A673 (cell line): ENCODE data around the gene SEMA4D. TPM values are rescaled to one million over a fixed set of nuclear protein-coding genes. Genes with fewer than 3 reads are reported as not detected.

Source experiments
- BruUV-seq: library from RNA; stranded (reverse); fragments of 400-500 nt; replicated peaks from 2 replicates; lab custom pipeline; 2021; lab: Mats Ljungman, UMichigan
- CTCF ChIA-PET: fragments of 300-600 bp; sonication (Branson Sonifier 250); formaldehyde crosslinking; loops from one replicate; lab custom pipeline; 2022; ENCODE audit warnings: antibody characterized with exemption; lab: Charles Lee
- POLR2A ChIA-PET: fragments of 300-600 bp; sonication (Branson Sonifier 250); formaldehyde crosslinking; loops from one replicate; lab custom pipeline; 2022; ENCODE audit warnings: antibody characterized with exemption; ENCODE audit not compliant: low non-redundant PET; lab: Charles Lee
- DNase-seq: peaks from one replicate; pipeline ENCODE4 v3.0.0-alpha.2; 2015; ENCODE audit warnings: low spot score
- H3K27ac ChIP-seq: fragments of 200-600 bp; sonication (generic); 2 replicates; pipeline ENCODE4 v1.5.1; 2016; ENCODE audit warnings: mixed run types, low read depth, mild to moderate bottlenecking, mixed read lengths, antibody characterized with exemption, low read length; ENCODE audit not compliant: poor library complexity, severe bottlenecking
- H3K27me3 ChIP-seq: fragments of 200-600 bp; sonication (generic); replicated peaks from 2 replicates; pipeline ENCODE4 v1.6.1; 2017; ENCODE audit warnings: mixed run types, low read depth, mild to moderate bottlenecking, mixed read lengths, antibody characterized with exemption, low read length; ENCODE audit not compliant: insufficient read depth, poor library complexity
- H3K36me3 ChIP-seq: fragments of 200-600 bp; sonication (generic); 2 replicates; pipeline ENCODE4 v1.6.1; 2016; ENCODE audit warnings: mixed run types, mild to moderate bottlenecking, mixed read lengths, antibody characterized with exemption, low read length; ENCODE audit not compliant: insufficient read depth, poor library complexity, severe bottlenecking
- H3K4me1 ChIP-seq: fragments of 200-600 bp; sonication (generic); 2 replicates; pipeline ENCODE4 v1.6.1; 2017; ENCODE audit warnings: mixed run types, mild to moderate bottlenecking, mixed read lengths, antibody characterized with exemption, low read length; ENCODE audit not compliant: insufficient read depth, poor library complexity, severe bottlenecking
- H3K4me3 ChIP-seq: fragments of 200-600 bp; sonication (generic); 2 replicates; pipeline ENCODE4 v1.5.1; 2016; ENCODE audit warnings: low read depth, mixed run types, mild to moderate bottlenecking, mixed read lengths, low read length; ENCODE audit not compliant: poor library complexity, severe bottlenecking
- H3K9me3 ChIP-seq: fragments of 200-600 bp; sonication (generic); 2 replicates; pipeline ENCODE4 v1.6.1; 2016; ENCODE audit warnings: mixed run types, low read depth, mild to moderate bottlenecking, mixed read lengths, antibody characterized with exemption, low read length; ENCODE audit not compliant: poor library complexity, severe bottlenecking
- EZH2 ChIP-seq: fragments of 200-600 bp; sonication (generic); IDR thresholded peaks from 2 replicates; pipeline ENCODE4 v1.6.1; 2017; ENCODE audit warnings: borderline replicate concordance, low read depth, mild to moderate bottlenecking, mixed read lengths, antibody characterized with exemption, low read length; ENCODE audit not compliant: poor library complexity, severe bottlenecking
- intact Hi-C: fragments of 100-400 bp; cut with micrococcal nuclease; formaldehyde crosslinking; loops from one replicate; pipeline ENCODE4 v1.10.0; 2022; ENCODE audit not compliant: unreplicated experiment
- total RNA-seq: library from RNA; stranded (reverse); gene quantifications from 2 replicates; pipeline ENCODE4 v1.2.3, GENCODE V29; 2021
- TF ChIP-seq, protein P1 (sequence below): fragments of 300-800, 200-600 bp; sonication (generic); conservative IDR thresholded peaks from 2 replicates; pipeline ENCODE4 v1.5.1; 2017; ENCODE audit warnings: low read depth, mild to moderate bottlenecking, antibody characterized with exemption, low read length, moderate library complexity, mixed read lengths

The SEMA4D gene
- total RNA-seq, 1 experiment from 2014 or later: 14.2 TPM

DNA sequence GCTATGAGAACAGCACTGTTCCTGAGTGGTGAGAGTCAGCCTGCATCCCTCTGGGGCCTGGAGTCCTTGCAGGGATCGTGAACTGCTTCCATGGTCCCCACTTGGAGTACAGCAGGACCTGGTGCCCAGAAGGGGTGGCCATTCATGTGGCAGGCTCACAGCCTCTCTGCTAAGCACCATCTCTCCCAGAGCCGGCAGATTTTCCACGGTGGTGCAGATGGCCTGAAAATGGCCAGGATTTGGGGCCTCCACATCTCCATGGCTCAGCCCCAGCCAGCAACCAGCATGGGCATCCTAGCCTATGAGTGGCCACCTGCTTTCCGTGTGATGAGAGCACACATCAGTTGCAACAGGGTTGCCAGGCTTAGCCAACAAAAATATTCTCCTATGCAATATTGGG, 33.9 kb upstream of the SEMA4D start:
- intact Hi-C loops: no loop called here
- H3K4me3 ChIP-seq: no peak overlapping the region

DNA sequence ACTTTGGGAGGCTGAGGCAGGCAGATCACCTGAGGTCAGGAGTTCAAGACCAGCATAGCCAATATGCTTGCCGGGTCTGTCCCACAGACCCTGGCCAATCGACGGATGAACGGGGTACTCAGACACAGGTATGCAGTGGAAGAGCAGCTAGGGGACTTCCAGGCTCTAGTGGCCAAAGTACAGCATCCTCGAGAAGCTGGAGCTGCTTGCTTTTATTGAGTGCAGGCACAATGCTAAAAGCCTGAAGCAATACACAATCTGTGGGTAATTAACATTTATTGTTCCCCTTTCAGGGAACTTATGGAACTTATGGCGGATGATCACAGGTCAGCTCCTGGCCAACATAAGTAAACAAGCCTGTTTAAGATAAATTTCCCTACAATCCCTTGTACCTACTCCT, 32.8 kb upstream of the SEMA4D start:
- intact Hi-C loops: no loop called here

More for the DNA sequence above, 33.9 kb upstream of the SEMA4D start:
- Histone ChIP-seq H3K27me3 (no peaks in the 10 kb centered on the region), H3K27ac (no peak overlapping the region), H3K36me3 (no peaks in the 10 kb centered on the region), H3K4me1 (no peaks in the 10 kb centered on the region), H3K9me3 (no peaks in the 10 kb centered on the region)
- no TSS peak for BruUV-seq
- POLR2A ChIA-PET: no interaction called here
- CTCF ChIA-PET: no interaction called here
- TF ChIP-seq EZH2: no peak
- TF ChIP-seq, protein P1, sequence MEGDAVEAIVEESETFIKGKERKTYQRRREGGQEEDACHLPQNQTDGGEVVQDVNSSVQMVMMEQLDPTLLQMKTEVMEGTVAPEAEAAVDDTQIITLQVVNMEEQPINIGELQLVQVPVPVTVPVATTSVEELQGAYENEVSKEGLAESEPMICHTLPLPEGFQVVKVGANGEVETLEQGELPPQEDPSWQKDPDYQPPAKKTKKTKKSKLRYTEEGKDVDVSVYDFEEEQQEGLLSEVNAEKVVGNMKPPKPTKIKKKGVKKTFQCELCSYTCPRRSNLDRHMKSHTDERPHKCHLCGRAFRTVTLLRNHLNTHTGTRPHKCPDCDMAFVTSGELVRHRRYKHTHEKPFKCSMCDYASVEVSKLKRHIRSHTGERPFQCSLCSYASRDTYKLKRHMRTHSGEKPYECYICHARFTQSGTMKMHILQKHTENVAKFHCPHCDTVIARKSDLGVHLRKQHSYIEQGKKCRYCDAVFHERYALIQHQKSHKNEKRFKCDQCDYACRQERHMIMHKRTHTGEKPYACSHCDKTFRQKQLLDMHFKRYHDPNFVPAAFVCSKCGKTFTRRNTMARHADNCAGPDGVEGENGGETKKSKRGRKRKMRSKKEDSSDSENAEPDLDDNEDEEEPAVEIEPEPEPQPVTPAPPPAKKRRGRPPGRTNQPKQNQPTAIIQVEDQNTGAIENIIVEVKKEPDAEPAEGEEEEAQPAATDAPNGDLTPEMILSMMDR: no peak
- no peak for DNase-seq

DNA sequence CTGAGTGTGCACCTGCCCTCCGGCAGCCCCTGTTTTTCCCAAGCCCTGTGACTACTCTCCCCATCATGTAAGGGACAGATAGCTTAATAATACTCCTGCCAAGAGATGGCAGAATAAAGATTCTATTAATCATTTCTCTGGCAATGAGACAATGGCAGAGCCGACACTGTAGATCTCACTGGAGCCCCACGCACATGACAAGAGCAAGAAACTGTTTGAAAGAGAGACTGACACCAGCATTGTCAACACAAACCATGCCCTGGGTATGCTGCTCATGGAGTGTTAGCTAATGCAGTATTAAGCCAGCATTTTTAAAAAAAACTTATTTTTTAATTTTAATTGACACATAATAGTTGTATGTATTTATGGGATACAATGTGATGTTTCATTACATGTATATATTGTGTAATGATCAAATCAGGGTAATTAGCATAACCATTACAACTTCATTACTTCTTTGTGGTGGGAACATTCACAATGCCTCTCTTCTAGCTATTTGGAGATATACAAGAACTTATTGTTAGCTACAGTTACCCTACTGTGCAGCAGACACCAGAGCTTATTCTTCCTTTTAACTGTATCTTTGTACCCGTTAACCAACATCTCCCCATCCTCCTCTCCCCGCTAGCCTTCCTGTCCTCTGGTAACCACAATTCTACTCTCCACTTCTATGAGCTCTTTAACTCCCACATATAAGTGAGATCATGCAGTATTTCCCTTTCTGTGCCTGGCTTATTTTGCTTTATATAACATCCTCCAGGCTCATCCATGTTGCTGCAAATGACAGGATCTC, 31.5 kb upstream of the SEMA4D start:
- no peaks in the 10 kb centered on the region for H3K9me3 ChIP-seq
- H3K27me3 ChIP-seq: no peaks in the 10 kb centered on the region
- H3K36me3 ChIP-seq: no peaks in the 10 kb centered on the region
- no peak overlapping the region for H3K27ac ChIP-seq
- H3K4me3 ChIP-seq: no peak overlapping the region
- CTCF ChIA-PET: no interaction called here
- no TSS peak for BruUV-seq
- intact Hi-C loops: no loop called here
- DNase-seq: no peak
- no peaks in the 10 kb centered on the region for H3K4me1 ChIP-seq
- POLR2A ChIA-PET: no interaction called here
- TF ChIP-seq EZH2: no peak
- TF ChIP-seq, protein P1: no peak

More for the DNA sequence above, 32.8 kb upstream of the SEMA4D start:
- no peak overlapping the region for H3K27ac ChIP-seq
- no peak overlapping the region for H3K4me3 ChIP-seq
- H3K27me3 ChIP-seq: no peaks in the 10 kb centered on the region
- ChIA-PET POLR2A (interaction anchor here (0.6 kb wide), 1 partner anchor 221 kb away, joined by 4 read pairs; no protein-coding TSS in a partner anchor), CTCF (no interaction called here)
- no peaks in the 10 kb centered on the region for H3K36me3 ChIP-seq
- H3K9me3 ChIP-seq: no peaks in the 10 kb centered on the region
- TF ChIP-seq, protein P1: no peak
- no peak for TF ChIP-seq EZH2
- no peaks in the 10 kb centered on the region for H3K4me1 ChIP-seq
- DNase-seq: no peak
- BruUV-seq: no TSS peak
